ENCODE data around the gene GNG7. TPM values are rescaled to one million over a fixed set of nuclear protein-coding genes. Genes with fewer than 3 reads are reported as not detected.
A peak's percentile ranks its signal among the peaks of the same experiment; 100 is the strongest.

GNG7 gene
- total RNA-seq, 1 donor, result 0.72 TPM

DNA sequence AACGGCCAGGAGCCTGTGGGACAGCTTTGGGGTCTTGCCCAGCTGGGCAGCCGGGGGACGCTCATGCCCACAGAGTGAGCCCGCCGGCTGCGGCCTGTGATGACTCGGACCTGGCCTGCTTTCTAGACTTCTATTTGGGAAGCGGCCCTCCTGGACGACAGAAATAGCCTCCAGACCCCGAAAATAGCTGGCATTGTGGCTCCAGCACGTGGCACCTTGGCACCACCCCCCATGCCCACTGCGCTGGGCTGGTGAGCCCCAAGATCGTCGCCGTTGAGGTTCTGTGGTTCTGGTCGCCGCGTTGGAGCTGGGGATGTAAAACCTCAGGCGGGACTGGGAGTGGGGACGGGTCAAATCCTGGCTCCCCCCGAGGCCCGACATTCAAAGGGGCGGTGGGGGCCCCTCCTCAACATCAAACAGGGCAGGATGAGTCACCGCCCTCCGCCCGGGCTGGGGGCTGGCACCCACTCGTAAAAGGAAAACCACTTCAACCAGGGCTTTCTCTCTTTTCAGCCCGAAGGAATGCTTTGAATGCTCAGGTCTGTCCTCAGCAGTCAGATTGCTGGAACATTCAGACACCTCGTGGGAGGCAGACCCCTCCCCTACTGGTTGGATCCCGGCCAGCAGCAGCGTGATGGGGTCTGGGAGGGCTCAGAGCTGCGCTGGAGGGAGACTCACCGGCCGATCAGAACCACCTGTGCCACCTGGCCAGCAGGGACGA lies 184.5 kb downstream of the GNG7 start:
- TF ChIP-seq, protein P1, sequence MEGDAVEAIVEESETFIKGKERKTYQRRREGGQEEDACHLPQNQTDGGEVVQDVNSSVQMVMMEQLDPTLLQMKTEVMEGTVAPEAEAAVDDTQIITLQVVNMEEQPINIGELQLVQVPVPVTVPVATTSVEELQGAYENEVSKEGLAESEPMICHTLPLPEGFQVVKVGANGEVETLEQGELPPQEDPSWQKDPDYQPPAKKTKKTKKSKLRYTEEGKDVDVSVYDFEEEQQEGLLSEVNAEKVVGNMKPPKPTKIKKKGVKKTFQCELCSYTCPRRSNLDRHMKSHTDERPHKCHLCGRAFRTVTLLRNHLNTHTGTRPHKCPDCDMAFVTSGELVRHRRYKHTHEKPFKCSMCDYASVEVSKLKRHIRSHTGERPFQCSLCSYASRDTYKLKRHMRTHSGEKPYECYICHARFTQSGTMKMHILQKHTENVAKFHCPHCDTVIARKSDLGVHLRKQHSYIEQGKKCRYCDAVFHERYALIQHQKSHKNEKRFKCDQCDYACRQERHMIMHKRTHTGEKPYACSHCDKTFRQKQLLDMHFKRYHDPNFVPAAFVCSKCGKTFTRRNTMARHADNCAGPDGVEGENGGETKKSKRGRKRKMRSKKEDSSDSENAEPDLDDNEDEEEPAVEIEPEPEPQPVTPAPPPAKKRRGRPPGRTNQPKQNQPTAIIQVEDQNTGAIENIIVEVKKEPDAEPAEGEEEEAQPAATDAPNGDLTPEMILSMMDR (IDR thresholded peaks at IDR 0.05; ENCODE audit: extremely low read depth, low read depth, low read length), result no peak
- Histone ChIP-seq H3K36me3 (ENCODE audit: insufficient read depth, low read length) (no peaks in the 10 kb centered on the region), H3K27ac (ENCODE audit: low read depth, low read length) (no peak overlapping the region), H3K4me3 (ENCODE audit: insufficient read depth, low read length) (peak overlapping the region; percentile 25), H3K4me1 (ENCODE audit: insufficient read depth, low read length) (no peaks in the 10 kb centered on the region), H3K9me3 (ENCODE audit: low read depth, low read length) (no peaks in the 10 kb centered on the region), H4K20me1 (ENCODE audit: insufficient read depth, low read length) (no peaks in the 10 kb centered on the region), H3K4me2 (ENCODE audit: insufficient read depth, low read length) (peak overlapping the region; percentile 28), H2AFZ (ENCODE audit: low read length) (peak overlapping the region; percentile 56), H3K79me2 (ENCODE audit: insufficient read depth, low read length) (no peaks in the 10 kb centered on the region), H3K27me3 (ENCODE audit: insufficient read depth, low read length) (no peaks in the 10 kb centered on the region)
- DNase-seq (ENCODE audit: insufficient read length, low spot score, missing footprints), result peak; percentile 88

DNA sequence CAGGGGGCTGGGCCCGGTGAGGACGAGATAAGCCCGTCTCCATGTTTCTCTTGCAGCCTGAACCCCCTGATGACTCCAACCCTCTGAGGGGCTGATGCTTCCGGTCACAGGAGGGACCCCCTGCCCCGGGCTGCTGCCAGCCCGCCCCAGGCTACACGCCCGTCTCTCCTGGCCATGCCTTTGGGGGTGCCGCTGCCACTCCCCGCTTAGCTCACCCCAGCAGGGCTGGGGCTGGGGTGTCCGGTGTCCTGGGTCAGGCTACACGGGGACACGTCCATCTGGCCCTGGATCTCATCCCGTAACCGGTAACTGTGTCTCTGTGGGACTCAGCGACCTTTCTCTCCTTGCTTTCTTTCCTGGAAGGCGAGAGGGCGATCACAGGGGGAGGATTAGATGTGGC lies 185.8 kb downstream of the GNG7 start:
- Histone ChIP-seq H3K4me2 (ENCODE audit: insufficient read depth, low read length) (no peak overlapping the region), H3K36me3 (ENCODE audit: insufficient read depth, low read length) (no peaks in the 10 kb centered on the region), H4K20me1 (ENCODE audit: insufficient read depth, low read length) (no peaks in the 10 kb centered on the region), H3K4me1 (ENCODE audit: insufficient read depth, low read length) (no peaks in the 10 kb centered on the region), H3K27me3 (ENCODE audit: insufficient read depth, low read length) (no peaks in the 10 kb centered on the region), H2AFZ (ENCODE audit: low read length) (no peak overlapping the region), H3K4me3 (ENCODE audit: insufficient read depth, low read length) (no peak overlapping the region), H3K27ac (ENCODE audit: low read depth, low read length) (no peak overlapping the region), H3K9me3 (ENCODE audit: low read depth, low read length) (no peaks in the 10 kb centered on the region), H3K79me2 (ENCODE audit: insufficient read depth, low read length) (no peaks in the 10 kb centered on the region)
- DNase-seq (ENCODE audit: insufficient read length, low spot score, missing footprints), result no peak
- TF ChIP-seq, protein P1 (IDR thresholded peaks at IDR 0.05; ENCODE audit: extremely low read depth, low read depth, low read length), result no peak

DNA sequence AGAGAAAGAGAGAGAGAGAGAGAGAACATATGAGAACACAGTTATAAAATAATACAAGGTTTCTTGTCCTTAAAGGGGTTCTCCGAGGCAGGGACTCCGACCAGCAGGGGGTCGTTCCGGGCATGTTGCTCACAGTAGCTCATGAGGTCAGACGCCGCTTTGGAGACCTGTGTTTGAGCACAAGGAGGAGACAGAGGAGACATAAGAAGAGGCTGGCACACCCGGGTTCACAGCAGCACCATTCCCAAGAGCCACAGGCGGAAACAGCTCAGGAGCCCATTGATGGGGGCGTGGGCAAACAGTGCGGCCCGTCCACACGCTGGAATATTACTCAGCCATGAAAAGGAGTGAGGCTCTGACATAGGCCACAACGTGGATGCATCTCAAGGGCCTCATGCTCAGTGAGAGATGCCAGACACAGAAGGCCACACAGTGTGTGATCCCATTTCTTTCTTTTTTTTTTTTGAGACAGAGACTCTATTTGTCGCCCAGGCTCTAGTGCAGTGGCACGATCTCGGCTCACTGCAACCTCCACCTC lies 187.4 kb downstream of the GNG7 start:
- H3K79me2 ChIP-seq (ENCODE audit: insufficient read depth, low read length), result no peaks in the 10 kb centered on the region
- H3K27me3 ChIP-seq (ENCODE audit: insufficient read depth, low read length), result no peaks in the 10 kb centered on the region
- no peaks in the 10 kb centered on the region for H4K20me1 ChIP-seq (ENCODE audit: insufficient read depth, low read length)
- H3K4me3 ChIP-seq (ENCODE audit: insufficient read depth, low read length), result no peak overlapping the region
- no peaks in the 10 kb centered on the region for H3K36me3 ChIP-seq (ENCODE audit: insufficient read depth, low read length)
- TF ChIP-seq, protein P1 (IDR thresholded peaks at IDR 0.05; ENCODE audit: extremely low read depth, low read depth, low read length), result no peak
- H3K4me2 ChIP-seq (ENCODE audit: insufficient read depth, low read length), result no peak overlapping the region
- H3K27ac ChIP-seq (ENCODE audit: low read depth, low read length), result no peak overlapping the region
- H3K9me3 ChIP-seq (ENCODE audit: low read depth, low read length), result no peaks in the 10 kb centered on the region
- peak; percentile 86 for DNase-seq (ENCODE audit: insufficient read length, low spot score, missing footprints)
- H2AFZ ChIP-seq (ENCODE audit: low read length), result no peak overlapping the region
- H3K4me1 ChIP-seq (ENCODE audit: insufficient read depth, low read length), result no peaks in the 10 kb centered on the region

DNA sequence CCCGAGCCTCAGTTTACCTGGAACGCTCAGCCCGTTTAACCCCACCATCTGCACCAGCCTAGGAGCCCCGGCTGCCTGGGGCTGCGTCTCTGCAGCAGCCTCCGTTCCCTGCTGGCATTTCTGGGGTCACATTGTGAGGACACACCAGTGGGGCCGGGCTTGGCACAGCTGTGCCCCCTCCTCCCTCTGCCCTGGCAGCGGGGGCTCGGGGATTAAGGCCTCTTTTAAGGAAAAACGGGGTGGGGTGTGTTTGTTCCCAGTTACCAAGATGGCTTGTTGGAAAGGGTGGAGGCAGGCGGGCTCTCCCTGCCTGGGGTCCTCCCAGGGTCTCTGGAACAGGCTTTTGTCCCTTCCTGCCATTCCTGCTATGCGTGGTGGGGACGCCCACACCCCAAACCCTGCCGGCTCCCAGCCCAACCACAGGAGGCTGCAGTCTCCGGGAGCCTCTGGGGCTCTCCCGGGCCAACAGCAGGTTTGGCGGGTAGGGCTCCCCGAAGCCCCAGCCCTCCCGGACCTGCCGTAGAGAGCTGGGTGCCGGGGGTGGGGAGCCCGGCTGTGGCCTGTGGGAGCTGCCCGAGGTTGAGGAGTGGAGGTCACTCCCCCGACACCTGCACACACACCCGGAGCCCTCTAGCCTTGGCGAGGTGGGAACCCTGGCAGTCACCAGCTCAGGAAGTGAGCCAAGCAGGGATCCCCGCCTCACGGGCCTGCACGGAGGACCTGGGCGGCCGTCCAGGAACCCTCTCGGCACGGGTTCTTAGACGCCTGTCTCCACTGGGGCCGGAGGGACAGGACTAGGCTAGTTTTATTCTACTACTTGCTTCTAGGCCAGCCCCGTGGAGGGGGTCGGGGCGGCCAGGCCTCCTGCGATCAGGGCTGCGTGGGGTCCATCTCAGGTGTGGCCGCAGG lies 189.7 kb downstream of the GNG7 start:
- no peak overlapping the region for H3K4me2 ChIP-seq (ENCODE audit: insufficient read depth, low read length)
- H2AFZ ChIP-seq (ENCODE audit: low read length), result no peak overlapping the region
- H3K27ac ChIP-seq (ENCODE audit: low read depth, low read length), result no peak overlapping the region
- no peaks in the 10 kb centered on the region for H3K4me1 ChIP-seq (ENCODE audit: insufficient read depth, low read length)
- H3K27me3 ChIP-seq (ENCODE audit: insufficient read depth, low read length), result no peaks in the 10 kb centered on the region
- no peaks in the 10 kb centered on the region for H3K9me3 ChIP-seq (ENCODE audit: low read depth, low read length)
- DNase-seq (ENCODE audit: insufficient read length, low spot score, missing footprints), result peak; percentile 83
- H3K36me3 ChIP-seq (ENCODE audit: insufficient read depth, low read length), result no peaks in the 10 kb centered on the region
- TF ChIP-seq, protein P1 (IDR thresholded peaks at IDR 0.05; ENCODE audit: extremely low read depth, low read depth, low read length), result no peak
- no peaks in the 10 kb centered on the region for H3K79me2 ChIP-seq (ENCODE audit: insufficient read depth, low read length)
- no peaks in the 10 kb centered on the region for H4K20me1 ChIP-seq (ENCODE audit: insufficient read depth, low read length)
- H3K4me3 ChIP-seq (ENCODE audit: insufficient read depth, low read length), result no peak overlapping the region

All from osteoblast (primary cell).